ENCODE results near the gene ARHGAP24. TPM values are rescaled to one million over a fixed set of nuclear protein-coding genes. Genes with fewer than 3 reads are reported as not detected.

The ARHGAP24 gene
- total and polyA plus RNA-seq, 2 experiments from 2014 or later, result 5.1 to 8.6 TPM

GRCh38 chr4:85805891-85806290, 330.9 kb downstream of the ARHGAP24 start:
- H3K4me1 ChIP-seq (ENCODE audit: low read depth), result no peaks in the 10 kb centered on the region
- no peak overlapping the region for H3K4me3 ChIP-seq
- no peak overlapping the region for H3K27ac ChIP-seq
- H3K36me3 ChIP-seq, result no peaks in the 10 kb centered on the region
- H3K27me3 ChIP-seq, result no peaks in the 10 kb centered on the region
- no peaks in the 10 kb centered on the region for H3K9me3 ChIP-seq (ENCODE audit: low read depth)
- DNase-seq (ENCODE audit: low read depth in 1 of 2, low spot score in 1 of 2), result no peak
- TF ChIP-seq CTCF (IDR thresholded peaks at IDR 0.05; ENCODE audit: low read depth, low read length), result no peak

GRCh38 chr4:85806334-85806733, 331.4 kb downstream of the ARHGAP24 start:
- Histone ChIP-seq H3K4me3 (no peak overlapping the region), H3K4me1 (ENCODE audit: low read depth) (no peaks in the 10 kb centered on the region), H3K27ac (no peak overlapping the region), H3K36me3 (no peaks in the 10 kb centered on the region), H3K9me3 (ENCODE audit: low read depth) (no peaks in the 10 kb centered on the region), H3K27me3 (no peaks in the 10 kb centered on the region)
- TF ChIP-seq CTCF (IDR thresholded peaks at IDR 0.05; ENCODE audit: low read depth, low read length), result no peak
- DNase-seq (ENCODE audit: low read depth in 1 of 2, low spot score in 1 of 2), result no peak

- H3K27ac ChIP-seq, result no peak overlapping the region
- no peaks in the 10 kb centered on the region for H3K4me1 ChIP-seq (ENCODE audit: low read depth)
- H3K27me3 ChIP-seq, result no peaks in the 10 kb centered on the region
- no peaks in the 10 kb centered on the region for H3K36me3 ChIP-seq
- H3K9me3 ChIP-seq (ENCODE audit: low read depth), result no peaks in the 10 kb centered on the region
- no peak overlapping the region for H3K4me3 ChIP-seq
- no peak for TF ChIP-seq CTCF (IDR thresholded peaks at IDR 0.05; ENCODE audit: low read depth, low read length)
- peak in 1 of 2 donors; percentile 93 for DNase-seq (ENCODE audit: low read depth in 1 of 2, low spot score in 1 of 2)
These were observed 332.4 kb downstream of the ARHGAP24 start for GRCh38 chr4:85807247-85807950.

- H3K4me1 ChIP-seq (ENCODE audit: low read depth), result no peaks in the 10 kb centered on the region
- no peak overlapping the region for H3K4me3 ChIP-seq
- no peaks in the 10 kb centered on the region for H3K9me3 ChIP-seq (ENCODE audit: low read depth)
- no peak for TF ChIP-seq CTCF (IDR thresholded peaks at IDR 0.05; ENCODE audit: low read depth, low read length)
- no peaks in the 10 kb centered on the region for H3K36me3 ChIP-seq
- H3K27me3 ChIP-seq, result no peaks in the 10 kb centered on the region
- no peak overlapping the region for H3K27ac ChIP-seq
- no peak for DNase-seq (ENCODE audit: low read depth in 1 of 2, low spot score in 1 of 2)
These were observed 333.2 kb downstream of the ARHGAP24 start for GRCh38 chr4:85808104-85808503.

GRCh38 chr4:85808864-85809263, 333.9 kb downstream of the ARHGAP24 start:
- no peaks in the 10 kb centered on the region for H3K36me3 ChIP-seq
- no peak for TF ChIP-seq CTCF (IDR thresholded peaks at IDR 0.05; ENCODE audit: low read depth, low read length)
- H3K27ac ChIP-seq, result no peak overlapping the region
- no peak overlapping the region for H3K4me3 ChIP-seq
- DNase-seq (ENCODE audit: low read depth in 1 of 2, low spot score in 1 of 2), result no peak
- no peaks in the 10 kb centered on the region for H3K27me3 ChIP-seq
- no peaks in the 10 kb centered on the region for H3K4me1 ChIP-seq (ENCODE audit: low read depth)
- H3K9me3 ChIP-seq (ENCODE audit: low read depth), result no peaks in the 10 kb centered on the region
